Smooth muscle cell (in vitro differentiated cells): ENCODE measurements around the gene DHX34. TPM values are rescaled to one million over a fixed set of nuclear protein-coding genes. Genes with fewer than 3 reads are reported as not detected.

Source experiments
- DNase-seq: peaks from one replicate; lab custom pipeline; 2025; ENCODE audit not compliant: unreplicated experiment; lab: John Stamatoyannopoulos, UW
- H2AFZ ChIP-seq: fragments of 200-600 bp; sonication (generic); 2 replicates; pipeline ENCODE4 v1.6.0; 2016; ENCODE audit warnings: antibody characterized with exemption, low read depth, mild to moderate bottlenecking
- H3F3A ChIP-seq: fragments of 200-600 bp; sonication (generic); 2 replicates; pipeline ENCODE4 v1.6.0; 2017; ENCODE audit warnings: antibody characterized with exemption, low read depth
- H3K27ac ChIP-seq: fragments of 200-600 bp; sonication (generic); 2 replicates; pipeline ENCODE4 v1.5.1; 2016; ENCODE audit warnings: low read depth, mild to moderate bottlenecking
- H3K27me3 ChIP-seq: fragments of 200-600 bp; sonication (generic); 2 replicates; pipeline ENCODE4 v1.6.1; 2016; ENCODE audit warnings: low read depth, mild to moderate bottlenecking
- H3K36me3 ChIP-seq: fragments of 200-600 bp; sonication (generic); 2 replicates; pipeline ENCODE4 v1.5.1; 2016; ENCODE audit warnings: low read depth
- H3K4me1 ChIP-seq: fragments of 200-600 bp; sonication (generic); 2 replicates; pipeline ENCODE4 v1.5.1; 2016; ENCODE audit warnings: low read depth
- H3K4me2 ChIP-seq: fragments of 200-600 bp; sonication (generic); 2 replicates; pipeline ENCODE4 v1.6.0; 2016; ENCODE audit warnings: mild to moderate bottlenecking
- H3K4me3 ChIP-seq: fragments of 200-600 bp; sonication (generic); 2 replicates; pipeline ENCODE4 v1.5.1; 2016; ENCODE audit warnings: mild to moderate bottlenecking
- H3K79me2 ChIP-seq: fragments of 200-600 bp; sonication (generic); 2 replicates; pipeline ENCODE4 v1.6.0; 2016; ENCODE audit warnings: low read depth, mild to moderate bottlenecking
- H3K9ac ChIP-seq: fragments of 200-600 bp; sonication (generic); 2 replicates; pipeline ENCODE4 v1.6.0; 2016; ENCODE audit warnings: low read depth
- H3K9me3 ChIP-seq: fragments of 200-600 bp; sonication (generic); replicated peaks from 2 replicates; pipeline ENCODE4 v1.5.1; 2016; ENCODE audit warnings: low read depth
- H4K20me1 ChIP-seq: fragments of 200-600 bp; sonication (generic); 2 replicates; pipeline ENCODE4 v1.6.0; 2016; ENCODE audit warnings: low read depth
- CTCF ChIP-seq: fragments of 200-600 bp; sonication (generic); IDR thresholded peaks from 2 replicates; pipeline ENCODE4 v1.5.1; 2017; ENCODE audit warnings: borderline replicate concordance, mild to moderate bottlenecking, antibody characterized with exemption; ENCODE audit not compliant: insufficient read depth, poor library complexity, severe bottlenecking
- WGBS: methylation state at CpG from one replicate; pipeline ENCODE4 v1.1.7; 2016; ENCODE audit warnings: low lambda C conversion rate; 5-methylcytosine and 5-hydroxymethylcytosine counted together
- polyA plus RNA-seq: library from polyadenylated mRNA; unstranded; fragments of >200 nt; fragmentation: Nextera tagmentation; extraction: Ambion mirVana; gene quantifications from 2 replicates; pipeline ENCODE4 v1.2.1, GENCODE V29; 2016
- total RNA-seq: library from RNA; depleted of rRNA; stranded (reverse); fragments of >200 nt; gene quantifications from 2 replicates; pipeline ENCODE4 v1.2.3, GENCODE V29; 2014

DHX34 gene
- total and polyA plus RNA-seq, 2 experiments from 2014 or later, result 7.1 to 9.8 TPM

GRCh38 chr19:47432091-47432490, 83.0 kb downstream of the DHX34 start:
- Histone ChIP-seq H3K4me1 (peaks cover 20% of the 10 kb centered on the region), H3K9me3 (no peaks in the 10 kb centered on the region), H3K36me3 (no peaks in the 10 kb centered on the region), H3K9ac (no peak overlapping the region), H4K20me1 (no peaks in the 10 kb centered on the region), H3F3A (peaks cover 18% of the 10 kb centered on the region), H3K79me2 (no peaks in the 10 kb centered on the region), H3K4me3 (no peak overlapping the region), H3K27ac (no peak overlapping the region), H3K4me2 (no peak overlapping the region), H3K27me3 (no peaks in the 10 kb centered on the region), H2AFZ (no peak overlapping the region)
- DNase-seq, result no peak
- no peak for TF ChIP-seq CTCF
- 93% methylated on average over 18 of the region's 18 CpGs for WGBS

Other genes starting within 250 kb of the DHX34 start
- gene ZC3H4, start 235.5 kb upstream of the DHX34 start, total RNA-seq, result 6.6 and 9.3 TPM in 2 replicates
- 1.9 and 3.5 TPM in 2 replicates for gene ZC3H4, start 235.5 kb upstream of the DHX34 start, polyA plus RNA-seq
- 65.9 and 67.4 TPM in 2 replicates for gene SAE1, start 218.5 kb upstream of the DHX34 start, total RNA-seq
- gene SAE1, start 218.5 kb upstream of the DHX34 start, polyA plus RNA-seq, result 70.8 and 89.4 TPM in 2 replicates
- gene BBC3, start 118.1 kb upstream of the DHX34 start, total RNA-seq, result 8.2 and 10.2 TPM in 2 replicates
- 28.2 and 29.9 TPM in 2 replicates for gene BBC3, start 118.1 kb upstream of the DHX34 start, polyA plus RNA-seq
- 4.7 and 6.4 TPM in 2 replicates for gene CCDC9, start 92.8 kb upstream of the DHX34 start, total RNA-seq
- gene CCDC9, start 92.8 kb upstream of the DHX34 start, polyA plus RNA-seq, result 12.7 and 29.5 TPM in 2 replicates
- 7.2 and 8.0 TPM in 2 replicates for gene INAFM1, start 74.4 kb upstream of the DHX34 start, total RNA-seq
- 29.7 and 31.5 TPM in 2 replicates for gene INAFM1, start 74.4 kb upstream of the DHX34 start, polyA plus RNA-seq
- 0.49 and 1.6 TPM in 2 replicates for gene C5AR1, start 39.5 kb upstream of the DHX34 start, total RNA-seq
- 0.48 and 1.1 TPM in 2 replicates for gene C5AR1, start 39.5 kb upstream of the DHX34 start, polyA plus RNA-seq
- gene C5AR2, start 17.1 kb upstream of the DHX34 start, total RNA-seq, result 0.09 and 0.49 TPM in 2 replicates
- not detected in 2 replicates for gene C5AR2, start 17.1 kb upstream of the DHX34 start, polyA plus RNA-seq
- gene MEIS3, start 70.2 kb downstream of the DHX34 start, total RNA-seq, result 49.7 and 59.0 TPM in 2 replicates
- 111 and 141 TPM in 2 replicates for gene MEIS3, start 70.2 kb downstream of the DHX34 start, polyA plus RNA-seq
- 0.22 and 0.31 TPM in 2 replicates for gene SLC8A2, start 122.6 kb downstream of the DHX34 start, total RNA-seq
- gene SLC8A2, start 122.6 kb downstream of the DHX34 start, polyA plus RNA-seq, result 0.50 and 0.62 TPM in 2 replicates
- 3.4 and 12.2 TPM in 2 replicates for gene KPTN, start 134.9 kb downstream of the DHX34 start, total RNA-seq
- 10.6 and 15.5 TPM in 2 replicates for gene KPTN, start 134.9 kb downstream of the DHX34 start, polyA plus RNA-seq
- gene NAPA, start 165.7 kb downstream of the DHX34 start, total RNA-seq, result 43.8 and 65.0 TPM in 2 replicates
- 78.7 and 85.1 TPM in 2 replicates for gene NAPA, start 165.7 kb downstream of the DHX34 start, polyA plus RNA-seq
- not detected in 2 replicates for gene ZNF541, start 223.8 kb downstream of the DHX34 start, total RNA-seq
- gene ZNF541, start 223.8 kb downstream of the DHX34 start, polyA plus RNA-seq, result not detected in 2 replicates